GM12892 (cell line): ENCODE measurements around the gene MTX1.

Experiments
- POLR2A ChIP-seq: IDR thresholded peaks from 2 replicates; pipeline ENCODE4 v1.6.1; 2011; ENCODE audit warnings: low read depth, low read length, control low read depth
- TAF1 ChIP-seq: IDR thresholded peaks from 2 replicates; pipeline ENCODE4 v1.6.1; 2011; ENCODE audit warnings: low read depth, mild to moderate bottlenecking, control low read depth, low read length, borderline replicate concordance

- TF ChIP-seq POLR2A = no peak
- no peak for TF ChIP-seq TAF1
These were observed 42.3 kb downstream of the MTX1 start for GRCh38 chr1:155250633-155251449.
